Measurements from ENCODE around the gene LIN9.

Gene LIN9

GRCh38 chr1:226329237-226329636, 20.3 kb upstream of the LIN9 start:
- POLR2A ChIA-PET, result interaction anchor here (7.2 kb wide), 1 partner anchor 19 kb away, joined by 39 read pairs; the partner anchor contains the start of gene LIN9
- no peak for DNase-seq (ENCODE audit: extremely low spot score)
- no peak for TF ChIP-seq SUZ12 (IDR thresholded peaks at IDR 0.05)
- no peak for TF ChIP-seq ZNF384 (IDR thresholded peaks at IDR 0.05)
- no peak for TF ChIP-seq NFRKB (IDR thresholded peaks at IDR 0.05)
- TF ChIP-seq PKNOX1 (IDR thresholded peaks at IDR 0.05), result no peak
- TF ChIP-seq FOXM1 (IDR thresholded peaks at IDR 0.05; ENCODE audit: borderline replicate concordance), result no peak
- no peak for TF ChIP-seq SP1 (IDR thresholded peaks at IDR 0.05)
- TF ChIP-seq ARNT (IDR thresholded peaks at IDR 0.05), result no peak
- CTCF ChIA-PET, result interaction anchor here (0.5 to 0.9 kb wide), 2 partner anchors 147 to 848 kb away, joined by 3 to 4 read pairs; no protein-coding TSS in a partner anchor

GRCh38 chr1:226327761-226328162, 18.8 kb upstream of the LIN9 start:
- CTCF ChIA-PET, result interaction anchor here (0.6 to 1.8 kb wide), 4 partner anchors 12 to 202 kb away, joined by 3 to 7 read pairs (median 4); no protein-coding TSS in a partner anchor
- POLR2A ChIA-PET, result interaction anchor here (7.2 kb wide), 1 partner anchor 18 kb away, joined by 39 read pairs; the partner anchor contains the start of gene LIN9
- no peak for DNase-seq (ENCODE audit: extremely low spot score)
- TF ChIP-seq ELF4 (IDR thresholded peaks at IDR 0.05) (no peak), TARDBP (IDR thresholded peaks at IDR 0.05) (no peak), LEF1 (IDR thresholded peaks at IDR 0.05; ENCODE audit: borderline replicate concordance) (no peak), HDGF (IDR thresholded peaks at IDR 0.05; ENCODE audit: borderline replicate concordance) (no peak), BHLHE40 (IDR thresholded peaks at IDR 0.05; ENCODE audit: borderline replicate concordance) (no peak), FOXK2 (IDR thresholded peaks at IDR 0.05) (no peak), SP1 (IDR thresholded peaks at IDR 0.05) (no peak), PKNOX1 (IDR thresholded peaks at IDR 0.05) (no peak), FOXA1 (IDR thresholded peaks at IDR 0.05) (no peak), CTBP1 (IDR thresholded peaks at IDR 0.05; ENCODE audit: borderline replicate concordance) (no peak), FOXM1 (IDR thresholded peaks at IDR 0.05; ENCODE audit: borderline replicate concordance) (no peak), NFRKB (IDR thresholded peaks at IDR 0.05) (no peak), ZNF384 (IDR thresholded peaks at IDR 0.05) (no peak), L3MBTL2 (conservative IDR thresholded peaks at IDR 0.05) (no peak)

GRCh38 chr1:226325178-226325577, 16.2 kb upstream of the LIN9 start:
- DNase-seq (ENCODE audit: extremely low spot score), result no peak
- no peak for TF ChIP-seq NFRKB (IDR thresholded peaks at IDR 0.05)
- no peak for TF ChIP-seq PKNOX1 (IDR thresholded peaks at IDR 0.05)
- TF ChIP-seq L3MBTL2 (conservative IDR thresholded peaks at IDR 0.05), result no peak
- POLR2A ChIA-PET, result interaction anchor here (7.2 kb wide), 1 partner anchor 15 kb away, joined by 39 read pairs; the partner anchor contains the start of gene LIN9
- CTCF ChIA-PET, result interaction anchor here (1.4 kb wide), 1 partner anchor 16 kb away, joined by 3 read pairs; the partner anchor contains the start of gene LIN9

- ChIA-PET CTCF (no interaction called here), POLR2A (interaction anchor here (7.2 kb wide), 1 partner anchor 14 kb away, joined by 39 read pairs; the partner anchor contains the start of gene LIN9)
- TF ChIP-seq FOXA1 (IDR thresholded peaks at IDR 0.05) (no peak), FOXK2 (IDR thresholded peaks at IDR 0.05) (no peak), SP1 (IDR thresholded peaks at IDR 0.05) (no peak), FOXM1 (IDR thresholded peaks at IDR 0.05; ENCODE audit: borderline replicate concordance) (no peak), LEF1 (IDR thresholded peaks at IDR 0.05; ENCODE audit: borderline replicate concordance) (no peak), SUZ12 (IDR thresholded peaks at IDR 0.05) (no peak), BHLHE40 (IDR thresholded peaks at IDR 0.05; ENCODE audit: borderline replicate concordance) (no peak), ZNF384 (IDR thresholded peaks at IDR 0.05) (no peak), ARNT (IDR thresholded peaks at IDR 0.05) (no peak), HDGF (IDR thresholded peaks at IDR 0.05; ENCODE audit: borderline replicate concordance) (no peak), NFRKB (IDR thresholded peaks at IDR 0.05) (no peak), PKNOX1 (IDR thresholded peaks at IDR 0.05) (no peak), TARDBP (IDR thresholded peaks at IDR 0.05) (no peak), L3MBTL2 (conservative IDR thresholded peaks at IDR 0.05) (no peak), ELF4 (IDR thresholded peaks at IDR 0.05) (no peak), CTBP1 (IDR thresholded peaks at IDR 0.05; ENCODE audit: borderline replicate concordance) (no peak)
- DNase-seq (ENCODE audit: extremely low spot score), result no peak
Observed at GRCh38 chr1:226324479-226324878, 15.5 kb upstream of the LIN9 start.

GRCh38 chr1:226322986-226323385, 14.0 kb upstream of the LIN9 start:
- TF ChIP-seq LEF1 (IDR thresholded peaks at IDR 0.05; ENCODE audit: borderline replicate concordance), result no peak
- no peak for TF ChIP-seq BHLHE40 (IDR thresholded peaks at IDR 0.05; ENCODE audit: borderline replicate concordance)
- no peak for TF ChIP-seq SP1 (IDR thresholded peaks at IDR 0.05)
- TF ChIP-seq SUZ12 (IDR thresholded peaks at IDR 0.05), result no peak
- TF ChIP-seq ELF4 (IDR thresholded peaks at IDR 0.05), result no peak
- TF ChIP-seq FOXK2 (IDR thresholded peaks at IDR 0.05), result no peak
- TF ChIP-seq ARNT (IDR thresholded peaks at IDR 0.05), result no peak
- no peak for TF ChIP-seq TARDBP (IDR thresholded peaks at IDR 0.05)
- TF ChIP-seq FOXA1 (IDR thresholded peaks at IDR 0.05), result no peak
- DNase-seq (ENCODE audit: extremely low spot score), result no peak
- ChIA-PET CTCF (interaction anchor here (0.6 to 1.0 kb wide), 2 partner anchors 10 to 25 kb away, joined by 4 to 5 read pairs; no protein-coding TSS in a partner anchor), POLR2A (interaction anchor here (7.2 kb wide), 1 partner anchor 13 kb away, joined by 39 read pairs; the partner anchor contains the start of gene LIN9)

GRCh38 chr1:226320930-226321329, 12.0 kb upstream of the LIN9 start:
- no peak for DNase-seq (ENCODE audit: extremely low spot score)
- ChIA-PET POLR2A (interaction anchor here (0.8 to 1.3 kb wide), 2 partner anchors 11 to 12 kb away, joined by 3 to 5 read pairs; partner anchors contain the start of gene LIN9), CTCF (no interaction called here)
- TF ChIP-seq SUZ12 (IDR thresholded peaks at IDR 0.05) (no peak), LEF1 (IDR thresholded peaks at IDR 0.05; ENCODE audit: borderline replicate concordance) (no peak), FOXA1 (IDR thresholded peaks at IDR 0.05) (no peak), ELF4 (IDR thresholded peaks at IDR 0.05) (no peak), NFRKB (IDR thresholded peaks at IDR 0.05) (no peak), FOXK2 (IDR thresholded peaks at IDR 0.05) (no peak), PKNOX1 (IDR thresholded peaks at IDR 0.05) (no peak), ARNT (IDR thresholded peaks at IDR 0.05) (no peak), CTBP1 (IDR thresholded peaks at IDR 0.05; ENCODE audit: borderline replicate concordance) (no peak), ZNF384 (IDR thresholded peaks at IDR 0.05) (no peak), HDGF (IDR thresholded peaks at IDR 0.05; ENCODE audit: borderline replicate concordance) (no peak), SP1 (IDR thresholded peaks at IDR 0.05) (no peak), FOXM1 (IDR thresholded peaks at IDR 0.05; ENCODE audit: borderline replicate concordance) (no peak), L3MBTL2 (conservative IDR thresholded peaks at IDR 0.05) (no peak)

Measured in HEK293T (cell line).